SK-N-SH treated with all-trans-retinoic acid at 6 μM for 48 hours (cell line): ENCODE measurements around the gene TMEM74B.

Experiments used
- ATAC-seq: fragments of 200-7000 bp; cut with Tn5 transposase; 3 replicates; pipeline ENCODE4 v1.9.1; 2020; ENCODE audit warnings: mild to moderate bottlenecking, moderate library complexity
- ARNTL ChIP-seq: fragments of 450-650 bp; formaldehyde crosslinking; IDR thresholded peaks from 2 replicates; pipeline ENCODE4 v1.5.0; 2020; ENCODE audit warnings: low read depth, mild to moderate bottlenecking, moderate library complexity, borderline replicate concordance
- BACH2 ChIP-seq: fragments of 250-450 bp; sonication (Bioruptor Pico); IDR thresholded peaks from 2 replicates; pipeline ENCODE4 v1.9.0; 2021; ENCODE audit warnings: mild to moderate bottlenecking, borderline replicate concordance
- CSDC2 ChIP-seq: fragments of 250-450 bp; sonication (Bioruptor Pico); IDR thresholded peaks from 2 replicates; pipeline ENCODE4 v1.5.0; 2020; ENCODE audit warnings: mild to moderate bottlenecking, moderate library complexity
- ESRRG ChIP-seq: fragments of 250-450 bp; sonication (Bioruptor Pico); IDR thresholded peaks from 2 replicates; pipeline ENCODE4 v1.6.1; 2021; ENCODE audit warnings: mild to moderate bottlenecking
- GLIS3 ChIP-seq: fragments of 250-450 bp; sonication (Bioruptor Pico); IDR thresholded peaks from 2 replicates; pipeline ENCODE4 v1.5.0; 2020; ENCODE audit warnings: mild to moderate bottlenecking, moderate library complexity
- ISL1 ChIP-seq: fragments of 250-450 bp; sonication (Bioruptor Pico); IDR thresholded peaks from 2 replicates; pipeline ENCODE4 v2.1.2; 2022; ENCODE audit warnings: mild to moderate bottlenecking, moderate library complexity
- OSR1 ChIP-seq: fragments of 250-450 bp; sonication (Bioruptor Pico); IDR thresholded peaks from 2 replicates; pipeline ENCODE4 v1.8.0; 2022; ENCODE audit warnings: moderate library complexity, mild to moderate bottlenecking, inconsistent platforms
- PATZ1 ChIP-seq: fragments of 250-450 bp; sonication (Bioruptor Pico); IDR thresholded peaks from 2 replicates; pipeline ENCODE4 v1.8.0; 2020; ENCODE audit warnings: mild to moderate bottlenecking, moderate library complexity, borderline replicate concordance
- PPARA ChIP-seq: fragments of 250-450 bp; sonication (Bioruptor Pico); IDR thresholded peaks from 2 replicates; pipeline ENCODE4 v1.5.0; 2020; ENCODE audit warnings: mild to moderate bottlenecking, borderline replicate concordance
- SNAI2 ChIP-seq: fragments of 250-450 bp; sonication (Bioruptor Pico); IDR thresholded peaks from 2 replicates; pipeline ENCODE4 v1.5.0; 2020; ENCODE audit warnings: mild to moderate bottlenecking, moderate library complexity
- TCF4 ChIP-seq: fragments of 250-450 bp; sonication (Bioruptor Pico); IDR thresholded peaks from 2 replicates; pipeline ENCODE4 v1.8.0; 2021; ENCODE audit warnings: mild to moderate bottlenecking, moderate library complexity, borderline replicate concordance
- TOX ChIP-seq: fragments of 250-450 bp; sonication (Bioruptor Pico); IDR thresholded peaks from 2 replicates; pipeline ENCODE4 v1.8.0; 2021; ENCODE audit warnings: mild to moderate bottlenecking, moderate library complexity, borderline replicate concordance
- TSHZ2 ChIP-seq: fragments of 250-450 bp; sonication (Bioruptor Pico); IDR thresholded peaks from 2 replicates; pipeline ENCODE4 v1.5.0; 2020; ENCODE audit warnings: mild to moderate bottlenecking, moderate library complexity
- ZC3H10 ChIP-seq: fragments of 250-450 bp; sonication (Bioruptor Pico); IDR thresholded peaks from 2 replicates; pipeline ENCODE4 v1.5.1; 2021; ENCODE audit warnings: mild to moderate bottlenecking, moderate library complexity
- ZFP3 ChIP-seq: fragments of 250-450 bp; sonication (Bioruptor Pico); IDR thresholded peaks from 2 replicates; pipeline ENCODE4 v1.5.0; 2020; ENCODE audit warnings: mild to moderate bottlenecking, moderate library complexity
- ZFP30 ChIP-seq: fragments of 450-650 bp; formaldehyde crosslinking; IDR thresholded peaks from 2 replicates; pipeline ENCODE4 v1.5.0; 2022; ENCODE audit warnings: mild to moderate bottlenecking, moderate library complexity
- ZNF565 ChIP-seq: fragments of 450-650 bp; formaldehyde crosslinking; conservative IDR thresholded peaks from 2 replicates; pipeline ENCODE4 v1.5.0; 2020; ENCODE audit warnings: low read depth, mild to moderate bottlenecking, moderate library complexity
- ZNF70 ChIP-seq: fragments of 450-650 bp; formaldehyde crosslinking; IDR thresholded peaks from 2 replicates; pipeline ENCODE4 v1.5.0; 2020; ENCODE audit warnings: mild to moderate bottlenecking, moderate library complexity
- ZNF8 ChIP-seq: fragments of 450-650 bp; formaldehyde crosslinking; IDR thresholded peaks from 2 replicates; pipeline ENCODE4 v1.5.0; 2020; ENCODE audit warnings: mild to moderate bottlenecking, moderate library complexity
- TF ChIP-seq, protein P1 (sequence below): fragments of 250-450 bp; sonication (Bioruptor Pico); IDR thresholded peaks from 2 replicates; pipeline ENCODE4 v1.8.0; 2021; ENCODE audit warnings: low read depth, mild to moderate bottlenecking, moderate library complexity, borderline replicate concordance

The TMEM74B gene

DNA sequence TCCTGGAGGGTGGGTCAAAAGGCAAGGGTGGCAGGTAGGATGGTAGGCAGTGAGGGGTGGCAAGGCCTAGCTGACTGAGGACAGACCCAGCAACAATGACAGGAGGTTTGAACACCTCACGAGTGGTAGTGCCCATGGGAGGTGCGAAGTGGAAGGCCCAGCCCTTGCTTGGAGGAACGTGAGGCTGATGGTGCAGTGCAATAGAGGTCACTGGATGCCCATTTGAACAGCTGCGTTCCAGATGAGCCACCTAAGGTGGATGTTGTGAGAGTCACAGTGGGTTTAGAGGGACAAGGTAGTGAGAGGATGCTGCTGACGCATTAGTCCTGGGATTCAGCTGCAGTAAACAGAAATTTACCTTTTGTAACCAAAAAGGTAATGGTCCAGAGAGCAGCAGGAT lies 15.6 kb downstream of the TMEM74B start:
- no peak for ATAC-seq

DNA sequence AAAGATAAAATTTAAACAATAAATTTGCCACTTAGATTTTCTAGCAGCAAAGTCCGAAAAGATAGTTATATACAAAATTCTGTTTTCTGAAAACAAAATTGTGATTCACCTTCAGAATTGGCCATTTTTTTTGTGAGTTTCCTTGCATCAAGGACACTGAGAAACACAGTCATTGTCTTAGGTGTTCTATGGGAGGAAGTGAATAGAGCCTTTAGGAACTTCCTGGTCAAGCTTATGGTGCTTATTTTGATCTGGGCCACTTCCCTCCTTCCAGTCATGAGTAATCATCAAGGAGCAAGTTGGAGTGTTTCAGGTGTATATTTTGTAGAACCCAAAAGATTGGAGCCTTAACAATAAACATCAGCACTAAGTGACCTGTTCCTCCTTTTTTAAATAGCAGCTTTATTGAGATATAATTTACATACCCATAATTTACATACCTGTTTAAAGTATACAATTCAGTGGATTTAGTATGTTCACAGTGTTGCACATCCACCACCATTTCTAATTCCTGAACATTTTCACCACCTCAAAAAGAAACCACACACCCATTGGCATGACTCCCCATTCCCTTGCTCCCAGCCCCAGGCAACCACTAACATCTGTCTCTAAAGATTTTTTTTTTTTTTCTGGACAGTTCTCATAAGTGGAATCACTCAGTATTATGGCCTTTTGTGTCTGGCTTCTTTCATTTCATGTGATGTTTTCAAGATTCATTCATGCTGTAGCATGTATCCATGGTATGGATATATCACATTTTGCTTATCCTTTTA lies 17.6 kb downstream of the TMEM74B start:
- no peak for TF ChIP-seq TCF4 (CRISPR knock-in tag)
- no peak for TF ChIP-seq CSDC2
- TF ChIP-seq ZNF565 (CRISPR knock-in tag) = no peak
- TF ChIP-seq PATZ1 (CRISPR knock-in tag) = no peak
- TF ChIP-seq ZFP30 (CRISPR knock-in tag) = no peak
- no peak for TF ChIP-seq PPARA (CRISPR knock-in tag)
- TF ChIP-seq, protein P1, sequence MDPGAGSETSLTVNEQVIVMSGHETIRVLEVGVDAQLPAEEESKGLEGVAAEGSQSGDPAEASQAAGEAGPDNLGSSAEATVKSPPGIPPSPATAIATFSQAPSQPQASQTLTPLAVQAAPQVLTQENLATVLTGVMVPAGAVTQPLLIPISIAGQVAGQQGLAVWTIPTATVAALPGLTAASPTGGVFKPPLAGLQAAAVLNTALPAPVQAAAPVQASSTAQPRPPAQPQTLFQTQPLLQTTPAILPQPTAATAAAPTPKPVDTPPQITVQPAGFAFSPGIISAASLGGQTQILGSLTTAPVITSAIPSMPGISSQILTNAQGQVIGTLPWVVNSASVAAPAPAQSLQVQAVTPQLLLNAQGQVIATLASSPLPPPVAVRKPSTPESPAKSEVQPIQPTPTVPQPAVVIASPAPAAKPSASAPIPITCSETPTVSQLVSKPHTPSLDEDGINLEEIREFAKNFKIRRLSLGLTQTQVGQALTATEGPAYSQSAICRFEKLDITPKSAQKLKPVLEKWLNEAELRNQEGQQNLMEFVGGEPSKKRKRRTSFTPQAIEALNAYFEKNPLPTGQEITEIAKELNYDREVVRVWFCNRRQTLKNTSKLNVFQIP (CRISPR knock-in tag) = no peak
- TF ChIP-seq ISL1 (CRISPR knock-in tag) = no peak
- TF ChIP-seq TSHZ2 (CRISPR knock-in tag) = no peak
- no peak for TF ChIP-seq ZFP3 (CRISPR knock-in tag)
- TF ChIP-seq ZNF8 = no peak
- TF ChIP-seq ZNF70 (CRISPR knock-in tag) = no peak
- TF ChIP-seq TOX (CRISPR knock-in tag) = no peak
- no peak for TF ChIP-seq ESRRG (CRISPR knock-in tag)
- TF ChIP-seq ARNTL (CRISPR knock-in tag) = no peak
- no peak for ATAC-seq

More for the DNA sequence above, 15.6 kb downstream of the TMEM74B start:
- TF ChIP-seq ZNF8 (no peak), OSR1 (CRISPR knock-in tag) (no peak), ESRRG (CRISPR knock-in tag) (no peak), TCF4 (CRISPR knock-in tag) (no peak), ZNF565 (CRISPR knock-in tag) (no peak), BACH2 (CRISPR knock-in tag) (no peak), TSHZ2 (CRISPR knock-in tag) (no peak), ZNF70 (CRISPR knock-in tag) (no peak), TOX (CRISPR knock-in tag) (no peak), ZFP3 (CRISPR knock-in tag) (no peak), PPARA (CRISPR knock-in tag) (no peak), ZFP30 (CRISPR knock-in tag) (no peak), GLIS3 (CRISPR knock-in tag) (no peak), ARNTL (CRISPR knock-in tag) (no peak), ZC3H10 (no peak), SNAI2 (CRISPR knock-in tag) (no peak)
- TF ChIP-seq, protein P1 (CRISPR knock-in tag) = no peak
